Measurements from ENCODE around the gene SH3PXD2A.

Gene SH3PXD2A

DNA sequence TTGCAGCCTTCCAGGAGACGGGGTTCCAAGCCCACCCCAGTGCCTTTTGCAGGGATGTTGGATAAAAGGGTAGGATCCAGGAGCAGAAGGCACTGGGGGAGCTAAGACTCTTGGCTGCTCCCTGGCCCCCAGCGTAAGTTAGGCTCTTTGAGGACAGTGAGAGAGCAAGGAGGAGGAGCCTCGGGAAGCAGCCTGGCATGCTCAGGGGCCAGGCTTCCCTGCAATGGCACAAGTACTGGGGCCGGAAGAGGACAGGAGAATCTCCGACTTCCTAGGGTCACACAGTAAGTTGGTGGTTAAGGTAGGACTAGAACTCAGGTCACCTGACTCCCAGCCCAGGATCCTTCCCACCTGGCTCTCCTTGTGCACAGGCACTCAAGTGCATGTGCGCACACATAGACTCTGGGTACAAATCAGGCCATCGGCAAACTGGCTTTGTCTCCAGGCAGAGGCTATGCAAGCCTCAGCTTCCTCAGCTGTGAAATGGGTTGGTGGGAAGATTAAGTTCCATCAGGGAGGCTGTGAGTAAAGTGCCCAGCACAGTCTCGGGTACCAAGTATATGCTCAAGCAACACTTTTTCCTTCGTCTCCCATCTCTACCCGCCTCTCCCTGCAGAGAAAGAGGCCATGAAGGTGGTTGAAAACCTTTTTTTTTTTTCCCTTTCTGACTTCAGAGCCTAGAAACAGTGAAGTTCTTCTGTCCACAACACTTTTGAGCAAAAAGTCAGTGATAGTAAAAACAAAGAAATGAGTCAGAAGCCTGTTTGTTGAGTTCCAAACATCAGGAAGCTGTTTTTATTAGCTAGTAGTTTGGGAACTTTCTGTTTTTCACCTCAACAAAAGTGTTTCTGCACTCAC lies 282.8 kb downstream of the SH3PXD2A start:
- Histone ChIP-seq H2AFZ (ENCODE audit: insufficient read depth, low read length, poor library complexity) (no peak overlapping the region), H4K12ac (ENCODE audit: low read depth, low read length) (no peak overlapping the region), H4K91ac (ENCODE audit: low read depth, low read length) (no peak overlapping the region), H3K4me1 (ENCODE audit: control insufficient read depth in 1 of 2, insufficient read depth in 2 of 2, low read length in 2 of 2) (peaks cover 3% of the 10 kb centered on the region in 2 experiments), H2AK5ac (ENCODE audit: low read length) (no peak overlapping the region), H3K4me3 (ENCODE audit: low read depth, low read length) (no peak overlapping the region), H4K8ac (ENCODE audit: low read depth, low read length) (no peak overlapping the region), H3K9me3 (ENCODE audit: insufficient read depth, low read depth, low read length) (no peaks in the 10 kb centered on the region), H3K27ac (ENCODE audit: low read depth, low read length) (no peak overlapping the region), H3K79me1 (ENCODE audit: low read length) (no peaks in the 10 kb centered on the region), H3K4me2 (ENCODE audit: low read length) (no peak overlapping the region), H2BK12ac (ENCODE audit: low read length) (no peak overlapping the region), H2BK5ac (ENCODE audit: low read depth, low read length, poor library complexity) (no peak overlapping the region), H3K27me3 (ENCODE audit: insufficient read depth, low read length) (no peaks in the 10 kb centered on the region), H3K18ac (ENCODE audit: low read length) (no peak overlapping the region), H3K79me2 (ENCODE audit: control insufficient read depth, insufficient read depth, low read length, poor library complexity) (no peaks in the 10 kb centered on the region), H3K36me3 (ENCODE audit: control insufficient read depth in 1 of 2, insufficient read depth in 2 of 2, low read length in 2 of 2) (peaks cover 0 to 2% of the 10 kb centered on the region in 2 experiments), H2BK120ac (ENCODE audit: insufficient read depth, low read length, poor library complexity) (no peak overlapping the region), H3K9ac (ENCODE audit: low read length) (no peak overlapping the region), H3K4ac (ENCODE audit: low read depth, low read length) (no peak overlapping the region), H3K14ac (ENCODE audit: low read length) (no peak overlapping the region), H3K23ac (ENCODE audit: low read length) (no peak overlapping the region)
- WGBS (ENCODE audit: extremely low coverage, insufficient coverage, insufficient read length), result no CpG with 5 or more reads among the region's 10 CpGs
- DNase-seq, result no peak

DNA sequence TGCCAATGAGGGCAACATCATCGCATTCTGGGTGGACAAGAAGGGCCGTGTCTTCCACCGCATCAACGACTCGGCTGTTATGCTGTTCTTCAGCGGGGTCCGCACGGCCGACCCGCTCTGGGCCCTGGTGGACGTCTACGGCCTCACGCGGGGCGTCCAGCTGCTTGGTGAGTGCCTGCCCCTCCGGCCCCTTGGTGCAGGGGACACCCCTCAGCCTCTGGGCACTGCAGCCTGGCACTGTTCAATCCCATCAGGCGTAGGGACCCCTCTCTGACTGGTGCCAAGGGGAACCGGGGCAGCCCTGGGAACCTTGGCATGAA lies 283.8 kb downstream of the SH3PXD2A start:
- peaks cover 3% of the 10 kb centered on the region in 2 experiments for H3K4me1 ChIP-seq (ENCODE audit: control insufficient read depth in 1 of 2, insufficient read depth in 2 of 2, low read length in 2 of 2)
- H3K18ac ChIP-seq (ENCODE audit: low read length), result no peak overlapping the region
- H3K4me3 ChIP-seq (ENCODE audit: low read depth, low read length), result no peak overlapping the region
- H2AFZ ChIP-seq (ENCODE audit: insufficient read depth, low read length, poor library complexity), result no peak overlapping the region
- no peak overlapping the region for H3K4me2 ChIP-seq (ENCODE audit: low read length)
- no peaks in the 10 kb centered on the region for H3K9me3 ChIP-seq (ENCODE audit: insufficient read depth, low read depth, low read length)
- H3K27ac ChIP-seq (ENCODE audit: low read depth, low read length), result no peak overlapping the region
- no CpG with 5 or more reads among the region's 18 CpGs for WGBS (ENCODE audit: extremely low coverage, insufficient coverage, insufficient read length)
- DNase-seq, result no peak
- H3K79me1 ChIP-seq (ENCODE audit: low read length), result no peaks in the 10 kb centered on the region
- no peak overlapping the region for H2BK12ac ChIP-seq (ENCODE audit: low read length)
- H3K9ac ChIP-seq (ENCODE audit: low read length), result no peak overlapping the region
- H2BK120ac ChIP-seq (ENCODE audit: insufficient read depth, low read length, poor library complexity), result no peak overlapping the region
- no peak overlapping the region for H2AK5ac ChIP-seq (ENCODE audit: low read length)
- no peak overlapping the region for H4K91ac ChIP-seq (ENCODE audit: low read depth, low read length)
- no peak overlapping the region for H2BK5ac ChIP-seq (ENCODE audit: low read depth, low read length, poor library complexity)
- H3K23ac ChIP-seq (ENCODE audit: low read length), result no peak overlapping the region
- H3K27me3 ChIP-seq (ENCODE audit: insufficient read depth, low read length), result no peaks in the 10 kb centered on the region
- no peak overlapping the region for H4K12ac ChIP-seq (ENCODE audit: low read depth, low read length)
- no peak overlapping the region for H3K14ac ChIP-seq (ENCODE audit: low read length)
- no peak overlapping the region for H3K4ac ChIP-seq (ENCODE audit: low read depth, low read length)
- no peak overlapping the region for H4K8ac ChIP-seq (ENCODE audit: low read depth, low read length)
- no peaks in the 10 kb centered on the region for H3K79me2 ChIP-seq (ENCODE audit: control insufficient read depth, insufficient read depth, low read length, poor library complexity)
- peaks cover 0 to 2% of the 10 kb centered on the region in 2 experiments for H3K36me3 ChIP-seq (ENCODE audit: control insufficient read depth in 1 of 2, insufficient read depth in 2 of 2, low read length in 2 of 2)

DNA sequence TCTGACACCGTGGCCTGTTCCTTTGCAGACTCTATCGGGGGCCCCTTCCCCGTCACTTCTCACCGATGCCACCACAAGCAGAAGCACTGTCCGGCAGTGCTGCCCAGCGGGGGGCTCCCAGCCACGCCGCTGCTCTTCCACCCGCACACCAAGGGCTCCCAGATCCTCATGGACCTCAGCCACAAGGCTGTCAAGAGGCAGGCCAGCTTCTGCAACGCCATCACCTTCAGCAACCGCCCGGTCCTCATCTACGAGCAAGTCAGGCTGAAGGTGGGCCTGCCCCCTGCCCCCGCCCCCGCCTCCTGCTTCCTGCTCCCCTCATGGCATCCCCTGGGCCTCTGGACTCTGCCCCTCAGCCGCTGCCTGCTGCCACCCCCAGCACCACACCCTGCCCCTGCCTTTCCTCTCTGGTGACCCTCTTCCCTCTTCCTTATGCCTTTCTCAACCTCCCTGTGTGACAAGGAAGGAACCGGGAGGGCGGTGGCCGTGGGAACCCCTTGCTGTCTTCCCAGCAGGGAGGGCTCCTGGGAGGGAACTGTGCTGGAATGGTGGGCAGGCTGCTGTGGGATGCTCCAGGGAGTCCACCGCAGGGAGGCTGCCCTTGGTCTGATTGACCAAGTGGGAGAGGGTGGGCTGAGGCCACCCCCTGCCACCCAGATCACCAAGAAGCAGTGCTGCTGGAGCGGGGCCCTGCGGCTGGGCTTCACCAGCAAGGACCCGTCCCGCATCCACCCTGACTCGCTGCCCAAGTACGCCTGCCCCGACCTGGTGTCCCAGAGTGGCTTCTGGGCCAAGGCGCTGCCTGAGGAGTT lies 284.3 kb downstream of the SH3PXD2A start:
- no peak overlapping the region for H3K23ac ChIP-seq (ENCODE audit: low read length)
- no peaks in the 10 kb centered on the region for H3K79me1 ChIP-seq (ENCODE audit: low read length)
- peaks cover 0 to 2% of the 10 kb centered on the region in 2 experiments for H3K36me3 ChIP-seq (ENCODE audit: control insufficient read depth in 1 of 2, insufficient read depth in 2 of 2, low read length in 2 of 2)
- no peaks in the 10 kb centered on the region for H3K9me3 ChIP-seq (ENCODE audit: insufficient read depth, low read depth, low read length)
- H2BK12ac ChIP-seq (ENCODE audit: low read length), result no peak overlapping the region
- H3K4me3 ChIP-seq (ENCODE audit: low read depth, low read length), result no peak overlapping the region
- H3K14ac ChIP-seq (ENCODE audit: low read length), result no peak overlapping the region
- no peak overlapping the region for H3K27ac ChIP-seq (ENCODE audit: low read depth, low read length)
- no peak overlapping the region for H3K4me2 ChIP-seq (ENCODE audit: low read length)
- no peaks in the 10 kb centered on the region for H3K79me2 ChIP-seq (ENCODE audit: control insufficient read depth, insufficient read depth, low read length, poor library complexity)
- no peak overlapping the region for H3K9ac ChIP-seq (ENCODE audit: low read length)
- no peak overlapping the region for H2AFZ ChIP-seq (ENCODE audit: insufficient read depth, low read length, poor library complexity)
- no peak overlapping the region for H4K8ac ChIP-seq (ENCODE audit: low read depth, low read length)
- WGBS (ENCODE audit: extremely low coverage, insufficient coverage, insufficient read length), result no CpG with 5 or more reads among the region's 28 CpGs
- no peak overlapping the region for H4K91ac ChIP-seq (ENCODE audit: low read depth, low read length)
- H2BK120ac ChIP-seq (ENCODE audit: insufficient read depth, low read length, poor library complexity), result no peak overlapping the region
- H2AK5ac ChIP-seq (ENCODE audit: low read length), result no peak overlapping the region
- H2BK5ac ChIP-seq (ENCODE audit: low read depth, low read length, poor library complexity), result no peak overlapping the region
- H3K4me1 ChIP-seq (ENCODE audit: control insufficient read depth in 1 of 2, insufficient read depth in 2 of 2, low read length in 2 of 2), result peaks cover 3% of the 10 kb centered on the region in 2 experiments
- DNase-seq, result no peak
- no peak overlapping the region for H4K12ac ChIP-seq (ENCODE audit: low read depth, low read length)
- H3K27me3 ChIP-seq (ENCODE audit: insufficient read depth, low read length), result no peaks in the 10 kb centered on the region
- no peak overlapping the region for H3K4ac ChIP-seq (ENCODE audit: low read depth, low read length)
- no peak overlapping the region for H3K18ac ChIP-seq (ENCODE audit: low read length)

GRCh38 chr10:103569896-103570295 lies 285.5 kb downstream of the SH3PXD2A start:
- no peak overlapping the region for H2AK5ac ChIP-seq (ENCODE audit: low read length)
- no peak overlapping the region for H3K4me2 ChIP-seq (ENCODE audit: low read length)
- no peaks in the 10 kb centered on the region for H3K79me1 ChIP-seq (ENCODE audit: low read length)
- H3K23ac ChIP-seq (ENCODE audit: low read length), result no peak overlapping the region
- H2BK120ac ChIP-seq (ENCODE audit: insufficient read depth, low read length, poor library complexity), result no peak overlapping the region
- H3K14ac ChIP-seq (ENCODE audit: low read length), result no peak overlapping the region
- H2AFZ ChIP-seq (ENCODE audit: insufficient read depth, low read length, poor library complexity), result no peak overlapping the region
- no peak for DNase-seq
- H4K12ac ChIP-seq (ENCODE audit: low read depth, low read length), result no peak overlapping the region
- no peak overlapping the region for H2BK12ac ChIP-seq (ENCODE audit: low read length)
- no peak overlapping the region for H3K27ac ChIP-seq (ENCODE audit: low read depth, low read length)
- H4K91ac ChIP-seq (ENCODE audit: low read depth, low read length), result no peak overlapping the region
- H3K18ac ChIP-seq (ENCODE audit: low read length), result no peak overlapping the region
- H3K4me3 ChIP-seq (ENCODE audit: low read depth, low read length), result no peak overlapping the region
- H3K4ac ChIP-seq (ENCODE audit: low read depth, low read length), result no peak overlapping the region
- no peaks in the 10 kb centered on the region for H3K9me3 ChIP-seq (ENCODE audit: insufficient read depth, low read depth, low read length)
- H2BK5ac ChIP-seq (ENCODE audit: low read depth, low read length, poor library complexity), result no peak overlapping the region
- H4K8ac ChIP-seq (ENCODE audit: low read depth, low read length), result no peak overlapping the region
- no peaks in the 10 kb centered on the region for H3K79me2 ChIP-seq (ENCODE audit: control insufficient read depth, insufficient read depth, low read length, poor library complexity)
- peaks cover 0 to 2% of the 10 kb centered on the region in 2 experiments for H3K36me3 ChIP-seq (ENCODE audit: control insufficient read depth in 1 of 2, insufficient read depth in 2 of 2, low read length in 2 of 2)
- no CpG with 5 or more reads among the region's 5 CpGs for WGBS (ENCODE audit: extremely low coverage, insufficient coverage, insufficient read length)
- no peaks in the 10 kb centered on the region for H3K27me3 ChIP-seq (ENCODE audit: insufficient read depth, low read length)
- H3K9ac ChIP-seq (ENCODE audit: low read length), result no peak overlapping the region
- peaks cover 3% of the 10 kb centered on the region in 2 experiments for H3K4me1 ChIP-seq (ENCODE audit: control insufficient read depth in 1 of 2, insufficient read depth in 2 of 2, low read length in 2 of 2)

All from trophoblast cell (in vitro differentiated cells and primary cell).